DMS53 treated with DMSO at 0.1 percent for 48 hours (cell line): ENCODE data around the gene TM4SF18.
"Not testable (repeated sequence)": the region's sequence is repeated elsewhere in the genome, so short reads cannot be mapped to it uniquely, and the experiment has no call there.

Source experiments
- DNase-seq: peaks from one replicate; lab custom pipeline; 2025; ENCODE audit not compliant: unreplicated experiment; lab: John Stamatoyannopoulos, UW

The TM4SF18 gene

GRCh38 chr3:149368674-149369497, 35.5 kb upstream of the TM4SF18 start:
- peak; percentile 63 for DNase-seq

- DNase-seq, result no peak
Measured at GRCh38 chr3:149368201-149368673, 34.8 kb upstream of the TM4SF18 start.

GRCh38 chr3:149366941-149367840, 33.8 kb upstream of the TM4SF18 start:
- peak; percentile 54 for DNase-seq

DNA sequence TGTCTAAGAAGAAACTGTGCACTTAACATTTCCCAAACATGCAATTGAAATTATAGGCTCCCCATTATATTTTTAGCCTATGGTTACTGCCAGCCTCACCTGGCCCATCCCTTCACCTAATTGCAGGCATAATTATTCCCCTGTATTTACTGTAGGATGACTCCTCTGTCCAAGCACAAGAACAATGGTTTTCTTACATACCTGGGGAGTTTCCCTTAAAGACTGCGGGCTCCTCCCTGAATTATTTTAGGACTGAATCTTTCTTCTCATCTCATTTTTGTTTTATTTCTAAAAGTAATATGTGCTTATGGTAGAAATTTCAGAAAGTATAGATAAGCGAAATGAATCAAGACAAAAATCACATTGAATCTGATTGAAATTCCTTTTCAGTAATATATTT, 32.6 kb upstream of the TM4SF18 start:
- no peak for DNase-seq

DNA sequence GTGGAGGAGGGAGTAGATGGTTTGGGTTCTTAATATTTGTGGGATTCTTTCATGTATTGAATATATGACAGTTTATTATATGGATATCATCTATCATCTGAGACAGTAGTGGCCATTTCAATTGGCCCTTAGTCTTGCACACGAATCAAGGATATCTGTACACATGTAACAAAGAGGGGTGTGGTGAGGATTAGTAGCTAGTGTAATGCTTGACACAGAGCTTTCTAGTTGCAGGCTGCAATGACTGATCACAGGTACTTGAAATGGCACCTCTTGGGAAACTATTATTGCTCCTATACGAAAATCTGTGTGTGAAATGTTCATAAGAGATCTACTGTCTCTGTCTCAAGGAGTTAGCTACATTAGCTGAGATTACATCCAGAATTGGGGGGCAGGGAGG, 31.2 kb upstream of the TM4SF18 start:
- DNase-seq, result no peak

GRCh38 chr3:149363053-149363452, 29.6 kb upstream of the TM4SF18 start:
- DNase-seq, result no peak

- no peak for DNase-seq
Measured at GRCh38 chr3:149362366-149362765, 28.9 kb upstream of the TM4SF18 start.

DNA sequence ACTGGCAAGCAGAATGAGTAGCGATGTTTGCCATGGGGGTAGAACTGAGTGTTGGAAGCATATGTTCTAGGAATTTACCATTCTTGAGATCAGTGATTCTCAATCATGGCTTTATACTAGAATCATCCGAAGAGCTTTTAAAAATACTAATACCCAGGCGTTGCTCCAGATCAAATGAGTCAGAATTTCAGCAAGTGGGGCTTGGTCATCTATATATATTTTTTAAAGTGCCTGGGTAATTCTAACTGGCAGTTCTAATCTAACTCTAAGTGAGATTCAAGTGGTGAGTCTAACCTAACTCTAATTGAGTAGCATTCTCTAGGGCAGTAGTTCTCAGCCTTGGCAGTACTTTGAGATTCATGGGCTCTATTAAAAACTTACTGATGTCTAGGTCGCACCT, 23.2 kb upstream of the TM4SF18 start:
- no peak for DNase-seq

DNA sequence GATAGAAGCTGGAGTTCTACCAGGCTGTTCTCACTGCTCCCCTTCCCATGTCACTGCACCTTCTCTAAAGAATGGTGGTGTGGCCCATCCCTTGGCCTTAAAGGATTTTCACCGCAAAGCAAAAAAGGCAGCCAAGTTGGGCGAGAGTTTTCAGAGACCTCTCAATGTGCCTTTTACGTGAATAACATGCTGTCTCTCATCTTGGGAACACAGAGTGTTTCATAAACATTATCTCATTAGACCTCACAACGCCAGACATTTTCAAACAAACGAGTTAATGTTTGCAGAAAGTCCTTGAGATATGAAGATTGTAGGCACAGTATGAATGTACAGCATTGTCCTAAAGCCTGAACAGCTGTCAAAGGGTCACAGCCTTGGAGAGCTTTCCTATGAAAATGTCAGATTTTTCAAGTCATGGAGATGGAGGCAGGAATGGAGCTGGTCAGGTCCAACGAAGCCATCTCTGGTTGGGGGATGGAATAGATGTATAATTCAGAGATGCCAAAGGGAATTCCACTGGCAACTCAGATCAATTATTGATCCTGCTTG, 22.7 kb upstream of the TM4SF18 start:
- DNase-seq, result peak; percentile 51

- DNase-seq, result no peak
Measured at GRCh38 chr3:149353581-149354184, 20.2 kb upstream of the TM4SF18 start.

DNA sequence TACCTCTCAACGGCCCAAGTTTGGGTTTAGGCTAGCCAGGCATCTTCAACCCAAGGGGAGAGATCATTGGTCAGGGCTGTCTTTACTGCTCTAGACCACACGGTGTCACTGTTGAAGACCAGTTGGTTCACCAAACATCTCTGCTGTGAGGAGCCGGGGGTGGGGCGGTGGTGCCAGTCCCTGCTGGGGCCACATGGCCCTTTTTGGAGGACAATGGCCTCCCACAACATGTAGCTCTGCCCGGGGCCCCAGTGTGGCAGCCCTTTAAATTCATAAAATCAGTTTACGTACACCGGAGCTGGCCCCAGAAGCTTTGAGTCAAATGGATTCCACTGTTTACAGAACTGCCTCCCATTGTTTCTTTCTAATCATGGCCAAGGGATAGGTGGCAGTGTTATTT, 19.1 kb upstream of the TM4SF18 start:
- DNase-seq, result peak; percentile 53

DNA sequence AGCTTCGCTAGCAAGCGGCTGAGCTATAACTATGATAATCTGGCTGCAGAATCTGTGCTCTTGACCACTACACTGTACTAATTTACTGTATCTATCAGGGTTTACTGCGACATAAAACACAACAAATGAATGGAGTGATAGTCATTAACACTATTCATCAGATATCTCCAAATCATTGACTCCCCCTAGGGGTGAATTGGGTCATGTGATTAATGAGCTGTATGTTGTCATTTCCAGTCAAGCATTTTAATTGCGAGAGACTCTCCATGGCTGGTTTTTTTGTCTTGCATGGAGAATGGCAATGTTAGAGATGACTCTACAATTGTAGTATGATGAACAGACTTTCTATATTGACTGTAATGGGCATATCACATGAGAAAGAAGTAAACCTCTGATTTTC, 10.5 kb upstream of the TM4SF18 start:
- no peak for DNase-seq

- DNase-seq, result peak; percentile 2
Measured at GRCh38 chr3:149342413-149343380, 9.3 kb upstream of the TM4SF18 start.

DNA sequence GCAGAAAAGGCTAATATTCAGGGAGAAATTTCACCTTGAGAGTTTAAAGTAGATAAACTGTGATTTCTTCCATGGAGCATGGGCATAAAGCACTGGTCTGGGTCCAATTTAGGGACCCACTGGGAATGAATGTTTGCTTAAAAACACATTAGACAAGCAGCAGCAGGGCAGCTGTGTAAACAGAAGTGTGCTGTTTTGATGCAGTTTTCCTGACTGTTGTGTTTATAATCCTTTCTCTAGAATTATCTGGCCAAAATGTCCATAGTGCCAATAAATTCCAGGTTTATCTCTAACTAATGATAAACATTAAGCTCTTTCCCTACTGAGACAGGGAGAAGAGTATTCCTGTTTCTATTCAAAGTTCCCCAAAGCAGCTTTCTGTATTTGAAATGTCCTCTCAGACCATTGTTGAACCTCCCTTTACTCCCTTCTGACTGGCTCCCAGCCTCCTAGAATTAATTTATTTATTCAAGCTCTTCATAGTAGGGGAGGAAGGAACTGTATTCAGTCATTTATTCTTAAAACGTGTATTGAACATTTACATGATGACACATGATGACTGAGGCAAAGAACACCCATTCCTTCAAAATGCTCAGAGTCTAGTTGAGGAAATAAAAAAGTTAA, 7.0 kb upstream of the TM4SF18 start:
- peak; percentile 74 for DNase-seq

GRCh38 chr3:149339931-149340309, 6.5 kb upstream of the TM4SF18 start:
- DNase-seq, result peak; percentile 64

DNA sequence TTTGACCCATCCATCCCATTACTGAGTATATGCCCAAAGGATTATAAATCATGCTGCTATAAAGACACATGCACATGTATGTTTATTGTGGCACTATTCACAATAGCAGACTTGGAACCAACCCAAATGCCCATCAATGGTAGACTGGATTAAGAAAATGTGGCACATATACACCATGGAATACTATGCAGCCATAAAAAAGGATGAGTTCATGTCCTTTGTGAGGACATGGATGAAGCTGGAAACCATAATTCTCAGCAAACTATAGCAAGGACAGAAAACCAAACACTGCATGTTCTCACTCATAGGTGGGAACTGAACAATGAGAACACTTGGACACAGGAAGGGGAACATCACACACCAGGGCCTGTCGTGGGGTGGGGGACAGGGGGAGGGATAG, 4.0 kb upstream of the TM4SF18 start:
- DNase-seq, result not testable (repeated sequence)

DNA sequence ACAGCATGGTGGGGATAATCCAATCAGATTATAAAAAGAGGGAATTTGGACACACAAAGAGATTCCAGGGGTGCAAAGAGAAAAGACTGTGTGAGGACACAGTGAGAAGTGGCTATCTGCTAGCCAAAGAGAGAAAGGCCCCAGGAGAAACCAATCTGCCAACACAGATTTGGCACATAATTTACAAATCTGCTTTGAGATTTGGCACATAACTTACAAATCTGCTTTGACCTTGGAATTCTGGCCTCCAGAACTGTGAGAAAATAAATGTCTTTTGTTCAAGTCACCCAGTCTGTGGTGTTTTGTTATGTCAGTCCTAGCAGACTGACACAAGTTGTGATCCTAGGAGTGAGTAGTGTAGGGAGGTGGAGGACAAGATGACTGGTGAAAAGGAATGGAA, 3.5 kb upstream of the TM4SF18 start:
- no peak for DNase-seq

- DNase-seq, result no peak
Measured at GRCh38 chr3:149332771-149333170, 665 bp downstream of the TM4SF18 start.

DNA sequence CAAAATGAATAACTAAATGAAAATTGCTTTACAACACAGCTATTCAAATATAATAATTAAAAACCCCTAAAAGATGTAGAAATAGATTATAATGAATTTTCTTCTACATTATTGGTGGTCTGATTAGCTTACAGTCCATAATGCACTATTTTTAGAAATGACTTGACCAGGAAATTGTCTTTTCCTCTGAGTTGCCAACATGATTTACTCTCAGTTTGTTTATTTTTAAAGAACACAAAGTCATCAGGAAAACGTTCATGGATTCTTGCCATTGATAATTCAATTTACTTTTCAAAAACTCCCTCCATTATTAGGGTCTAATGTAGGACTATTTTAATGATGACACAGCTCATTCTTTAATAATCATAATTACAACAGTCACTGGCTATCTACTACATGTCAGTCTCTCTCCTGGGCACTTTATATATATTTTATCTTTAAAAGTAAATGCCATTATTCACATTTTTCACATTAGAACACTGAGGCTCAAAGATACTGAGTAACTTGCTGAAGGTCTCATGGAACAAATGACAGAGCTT, 1.1 kb downstream of the TM4SF18 start:
- DNase-seq, result no peak
